HFFc6 (cell line): ENCODE results near the gene MCTP1. TPM values are rescaled to one million over a fixed set of nuclear protein-coding genes. Genes with fewer than 3 reads are reported as not detected.
"Not testable (repeated sequence)": the region's sequence is repeated elsewhere in the genome, so short reads cannot be mapped to it uniquely, and the experiment has no call there.

ENCODE experiments used
- DNase-seq: peaks from one replicate; pipeline ENCODE4 v3.0.0-alpha.2; 2018
- H3K27ac Mint-ChIP-seq: 2 replicates; pipeline ENCODE4 v1.8.0; 2020; ENCODE audit warnings: mild to moderate bottlenecking, mixed read lengths
- H3K27me3 Mint-ChIP-seq: 2 replicates; pipeline ENCODE4 v1.8.0; 2021; ENCODE audit warnings: mild to moderate bottlenecking, moderate library complexity, mixed read lengths; ENCODE audit not compliant: insufficient read depth
- H3K36me3 Mint-ChIP-seq: 2 replicates; pipeline ENCODE4 v1.8.0; 2021; ENCODE audit warnings: low read depth, mixed read lengths
- H3K4me1 Mint-ChIP-seq: 2 replicates; pipeline ENCODE4 v1.8.0; 2020; ENCODE audit warnings: low read depth, mixed read lengths
- H3K4me3 Mint-ChIP-seq: 2 replicates; pipeline ENCODE4 v1.8.0; 2020; ENCODE audit warnings: mild to moderate bottlenecking, moderate library complexity, mixed read lengths
- H3K9me3 Mint-ChIP-seq: 2 replicates; pipeline ENCODE4 v1.8.0; 2020; ENCODE audit warnings: mild to moderate bottlenecking, mixed read lengths
- total RNA-seq, 6 experiments: library from RNA; stranded (reverse); fragmentation: NEBNext Ultra II Directional; extraction: Animal tissue kit (Norgen Biotek cat#: 25700); gene quantifications; 2 replicates in 1 of 6; 3 replicates in 5 of 6; pipeline ENCODE4 v1.2.3, GENCODE V29; 2021
- TF ChIP-seq, protein P1 (sequence below): fragments of 200-600 bp; sonication (generic); IDR thresholded peaks from 2 replicates; pipeline ENCODE4 v1.5.0; 2021; ENCODE audit warnings: antibody characterized with exemption, mild to moderate bottlenecking

The MCTP1 gene
- total RNA-seq, 6 experiments from 2014 or later = 1.0 to 5.2 (median 3.9) TPM

DNA sequence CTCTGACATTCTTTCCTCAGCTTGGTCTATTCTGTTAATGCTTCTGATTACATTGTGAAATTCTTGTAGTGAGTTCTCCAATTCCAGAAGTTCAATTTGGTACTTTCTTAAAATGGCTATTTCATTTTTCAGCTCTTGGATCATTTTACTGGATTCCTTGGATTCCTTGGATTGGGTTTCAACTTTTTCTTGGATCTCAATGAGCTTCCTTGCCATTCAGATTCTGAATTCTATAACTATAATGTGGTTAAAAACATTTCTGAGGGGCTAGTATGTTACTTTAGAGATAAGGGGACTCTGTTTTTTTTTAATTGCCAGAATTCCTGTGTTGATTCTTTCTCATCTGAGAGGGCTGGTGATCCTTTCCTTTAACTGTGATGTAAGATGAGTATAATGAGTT is 136.4 kb downstream of the MCTP1 start:
- TF ChIP-seq, protein P1, sequence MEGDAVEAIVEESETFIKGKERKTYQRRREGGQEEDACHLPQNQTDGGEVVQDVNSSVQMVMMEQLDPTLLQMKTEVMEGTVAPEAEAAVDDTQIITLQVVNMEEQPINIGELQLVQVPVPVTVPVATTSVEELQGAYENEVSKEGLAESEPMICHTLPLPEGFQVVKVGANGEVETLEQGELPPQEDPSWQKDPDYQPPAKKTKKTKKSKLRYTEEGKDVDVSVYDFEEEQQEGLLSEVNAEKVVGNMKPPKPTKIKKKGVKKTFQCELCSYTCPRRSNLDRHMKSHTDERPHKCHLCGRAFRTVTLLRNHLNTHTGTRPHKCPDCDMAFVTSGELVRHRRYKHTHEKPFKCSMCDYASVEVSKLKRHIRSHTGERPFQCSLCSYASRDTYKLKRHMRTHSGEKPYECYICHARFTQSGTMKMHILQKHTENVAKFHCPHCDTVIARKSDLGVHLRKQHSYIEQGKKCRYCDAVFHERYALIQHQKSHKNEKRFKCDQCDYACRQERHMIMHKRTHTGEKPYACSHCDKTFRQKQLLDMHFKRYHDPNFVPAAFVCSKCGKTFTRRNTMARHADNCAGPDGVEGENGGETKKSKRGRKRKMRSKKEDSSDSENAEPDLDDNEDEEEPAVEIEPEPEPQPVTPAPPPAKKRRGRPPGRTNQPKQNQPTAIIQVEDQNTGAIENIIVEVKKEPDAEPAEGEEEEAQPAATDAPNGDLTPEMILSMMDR = no peak
- H3K4me3 Mint-ChIP-seq = no peak overlapping the region
- H3K9me3 Mint-ChIP-seq = peaks cover 4% of the 10 kb centered on the region; the same call in 1 of the 2 replicates
- no peaks in the 10 kb centered on the region for H3K4me1 Mint-ChIP-seq
- no peak overlapping the region for H3K27ac Mint-ChIP-seq
- no peak for DNase-seq
- H3K27me3 Mint-ChIP-seq = no peaks in the 10 kb centered on the region; the same call in 1 of the 2 replicates
- H3K36me3 Mint-ChIP-seq = no peaks in the 10 kb centered on the region

DNA sequence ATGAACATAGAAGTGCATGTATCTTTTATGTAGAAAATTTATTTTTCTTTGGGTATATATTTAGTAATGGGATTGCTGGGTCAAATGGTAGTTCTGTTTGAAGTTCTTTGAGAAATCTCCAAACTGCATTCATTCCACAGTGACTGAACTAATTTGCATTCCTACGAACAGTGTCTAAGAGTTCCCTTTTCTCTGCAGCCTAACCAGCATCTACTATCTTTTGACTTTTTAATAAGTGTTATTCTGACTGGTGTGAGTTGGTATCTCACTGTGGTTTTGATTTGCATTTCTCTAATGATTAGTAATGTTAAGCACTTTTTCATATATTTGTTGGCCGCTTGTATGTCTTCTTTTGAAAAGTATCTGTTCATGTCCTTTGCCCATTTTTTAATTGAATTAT is 141.0 kb downstream of the MCTP1 start:
- H3K36me3 Mint-ChIP-seq, DNase-seq, H3K4me3 Mint-ChIP-seq: not testable (repeated sequence)

DNA sequence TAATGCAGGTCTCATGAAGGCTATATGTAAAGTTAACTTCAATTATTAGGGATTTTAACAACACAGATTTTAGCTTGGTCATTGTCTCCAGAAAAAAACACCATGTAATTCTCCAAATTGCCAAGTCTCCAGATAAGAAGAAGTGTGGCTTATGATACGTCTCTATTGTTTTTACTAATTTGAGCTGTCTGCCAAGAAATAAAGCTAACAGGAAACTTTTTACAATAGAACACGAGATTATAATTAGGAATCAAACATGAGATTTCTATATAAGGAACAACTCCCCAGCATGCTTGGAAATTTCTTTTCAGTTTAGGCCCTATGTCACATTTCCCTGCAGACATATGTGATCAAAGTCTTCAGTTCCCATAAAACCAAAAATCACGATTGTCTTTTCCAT is 142.7 kb downstream of the MCTP1 start:
- no peaks in the 10 kb centered on the region for H3K4me1 Mint-ChIP-seq

More for the DNA sequence above, 141.0 kb downstream of the MCTP1 start:
- not testable (repeated sequence) for H3K4me1 Mint-ChIP-seq, H3K9me3 Mint-ChIP-seq, H3K27ac Mint-ChIP-seq, H3K27me3 Mint-ChIP-seq

DNA sequence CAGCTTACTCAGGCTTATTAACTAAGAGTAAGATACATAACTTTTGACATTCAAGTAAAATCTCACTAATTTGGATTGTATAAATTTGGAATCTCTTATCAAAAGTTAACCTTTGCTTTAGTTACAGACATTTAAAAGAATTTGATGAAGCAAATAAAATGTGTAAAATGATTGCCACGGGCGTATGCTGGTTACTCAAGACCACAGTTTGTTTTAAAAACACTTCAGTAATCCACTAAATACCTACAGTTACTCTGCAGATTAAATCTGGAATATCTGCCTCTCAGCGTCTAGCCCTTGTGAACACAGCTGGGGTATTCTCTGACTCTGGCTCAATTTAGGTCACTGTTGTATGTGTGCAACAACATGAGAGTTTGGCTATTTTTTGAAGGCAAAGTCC is 143.8 kb downstream of the MCTP1 start:
- no peak for DNase-seq
- Mint-ChIP-seq H3K4me3 (no peak overlapping the region), H3K4me1 (no peaks in the 10 kb centered on the region), H3K27me3 (peaks cover 17% of the 10 kb centered on the region), H3K9me3 (no peaks in the 10 kb centered on the region), H3K36me3 (no peaks in the 10 kb centered on the region), H3K27ac (no peak overlapping the region)
- TF ChIP-seq, protein P1 = no peak

More for the DNA sequence above, 142.7 kb downstream of the MCTP1 start:
- TF ChIP-seq, protein P1 = no peak
- no peak overlapping the region for H3K4me3 Mint-ChIP-seq
- no peak overlapping the region for H3K27ac Mint-ChIP-seq
- no peak for DNase-seq
- 0 out of 2 replicates have a peak, but pooled peaks cover under 1% of the 10 kb centered on the region for H3K9me3 Mint-ChIP-seq
- H3K27me3 Mint-ChIP-seq = peaks cover 12% of the 10 kb centered on the region
- H3K36me3 Mint-ChIP-seq = no peaks in the 10 kb centered on the region

DNA sequence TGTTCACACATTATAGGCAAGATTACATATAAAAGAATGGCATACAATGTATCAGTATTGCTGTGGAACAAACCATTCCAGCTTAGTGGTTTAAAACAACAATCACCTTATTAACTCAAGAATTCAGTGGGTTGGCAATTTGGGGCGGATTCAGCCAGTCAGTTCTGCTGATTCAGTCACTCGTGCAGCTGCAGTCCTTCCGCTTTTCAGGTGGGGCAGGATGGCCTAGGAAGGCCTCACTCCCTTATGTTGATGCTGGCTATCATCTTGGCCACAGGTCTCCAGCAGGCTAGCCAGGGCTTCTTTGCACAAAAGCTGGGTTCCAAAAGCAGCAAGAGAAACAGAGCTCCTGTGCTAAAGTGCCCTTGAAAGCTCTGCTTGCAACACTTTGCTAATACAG is 150.6 kb downstream of the MCTP1 start:
- Mint-ChIP-seq H3K4me3 (no peak overlapping the region), H3K27me3 (peaks cover 16% of the 10 kb centered on the region), H3K27ac (no peak overlapping the region), H3K9me3 (no peaks in the 10 kb centered on the region), H3K4me1 (no peaks in the 10 kb centered on the region), H3K36me3 (no peaks in the 10 kb centered on the region)
- DNase-seq = no peak
- TF ChIP-seq, protein P1 = no peak

DNA sequence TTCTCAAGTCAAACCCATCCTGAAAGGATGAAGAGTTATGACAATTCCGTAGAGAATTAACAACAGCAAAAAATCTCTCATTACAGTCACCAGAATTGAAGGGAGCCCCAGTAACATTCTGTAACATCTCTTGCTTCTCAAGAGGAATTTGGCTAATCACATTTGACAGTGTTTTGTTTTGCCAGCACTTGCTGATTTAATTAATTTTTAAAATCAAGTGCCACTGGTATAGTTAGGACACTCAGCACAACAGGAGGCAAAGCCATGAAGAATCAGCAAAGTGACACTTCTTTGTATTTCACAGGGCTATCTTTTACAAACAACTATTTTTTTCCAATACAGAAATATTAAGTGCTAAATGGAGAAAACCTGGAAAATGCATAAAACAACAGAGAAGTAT is 152.8 kb downstream of the MCTP1 start:
- no peak overlapping the region for H3K4me3 Mint-ChIP-seq
- H3K4me1 Mint-ChIP-seq = no peaks in the 10 kb centered on the region
- no peak for DNase-seq

More for the DNA sequence above, 152.8 kb downstream of the MCTP1 start:
- Mint-ChIP-seq H3K36me3 (no peaks in the 10 kb centered on the region), H3K27ac (no peak overlapping the region), H3K27me3 (peaks cover 8% of the 10 kb centered on the region), H3K9me3 (no peaks in the 10 kb centered on the region)
- TF ChIP-seq, protein P1 = no peak
